ENCODE measurements around the gene COX4I1.

DNA sequence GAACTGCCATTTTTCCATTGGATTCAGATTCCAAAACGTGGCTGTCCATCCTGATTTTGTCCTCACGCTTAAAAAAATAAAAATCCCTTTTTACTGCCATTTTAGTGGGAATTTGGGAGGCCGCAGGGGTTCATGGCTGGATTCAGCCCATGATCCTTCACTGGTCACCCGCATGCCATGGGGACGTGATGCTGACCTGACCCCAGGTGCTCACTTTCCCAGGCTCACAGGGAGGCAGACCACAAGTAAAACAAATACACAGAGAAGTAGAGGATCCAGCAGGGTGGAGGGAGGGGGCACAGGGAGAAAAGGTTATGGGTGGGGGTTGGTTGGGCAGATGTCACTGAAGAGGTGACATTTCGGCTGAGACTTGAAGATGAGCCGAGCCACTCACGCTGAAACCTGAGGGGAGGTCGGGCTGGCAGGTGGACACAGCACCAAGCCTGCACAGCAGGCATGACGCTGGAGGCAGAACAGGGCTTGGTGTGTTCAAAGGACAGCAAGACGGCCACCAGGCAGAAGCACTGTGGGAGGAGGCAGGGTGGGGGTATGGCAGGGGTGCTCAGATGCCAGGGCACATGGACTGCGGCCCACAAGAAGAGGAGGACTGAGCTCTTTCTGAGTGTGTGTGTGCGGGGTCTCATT, 10.7 kb downstream of the COX4I1 start:
- no peak for TF ChIP-seq CEBPB (IDR thresholded peaks at IDR 0.05; ENCODE audit: low read depth, low read length)
- no peak for TF ChIP-seq POLR2A (IDR thresholded peaks at IDR 0.05; ENCODE audit: control extremely low read depth in 1 of 2, low read depth in 2 of 2, low read length in 2 of 2)
- TF ChIP-seq, protein P1, sequence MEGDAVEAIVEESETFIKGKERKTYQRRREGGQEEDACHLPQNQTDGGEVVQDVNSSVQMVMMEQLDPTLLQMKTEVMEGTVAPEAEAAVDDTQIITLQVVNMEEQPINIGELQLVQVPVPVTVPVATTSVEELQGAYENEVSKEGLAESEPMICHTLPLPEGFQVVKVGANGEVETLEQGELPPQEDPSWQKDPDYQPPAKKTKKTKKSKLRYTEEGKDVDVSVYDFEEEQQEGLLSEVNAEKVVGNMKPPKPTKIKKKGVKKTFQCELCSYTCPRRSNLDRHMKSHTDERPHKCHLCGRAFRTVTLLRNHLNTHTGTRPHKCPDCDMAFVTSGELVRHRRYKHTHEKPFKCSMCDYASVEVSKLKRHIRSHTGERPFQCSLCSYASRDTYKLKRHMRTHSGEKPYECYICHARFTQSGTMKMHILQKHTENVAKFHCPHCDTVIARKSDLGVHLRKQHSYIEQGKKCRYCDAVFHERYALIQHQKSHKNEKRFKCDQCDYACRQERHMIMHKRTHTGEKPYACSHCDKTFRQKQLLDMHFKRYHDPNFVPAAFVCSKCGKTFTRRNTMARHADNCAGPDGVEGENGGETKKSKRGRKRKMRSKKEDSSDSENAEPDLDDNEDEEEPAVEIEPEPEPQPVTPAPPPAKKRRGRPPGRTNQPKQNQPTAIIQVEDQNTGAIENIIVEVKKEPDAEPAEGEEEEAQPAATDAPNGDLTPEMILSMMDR (IDR thresholded peaks at IDR 0.05; ENCODE audit: control extremely low read depth in 1 of 3, insufficient read depth in 1 of 3, low read depth in 1 of 3, low read length in 3 of 3), result no peak
- no peak for TF ChIP-seq CHD2 (IDR thresholded peaks at IDR 0.05; ENCODE audit: low read length)
- TF ChIP-seq POLR2AphosphoS5 (IDR thresholded peaks at IDR 0.05; ENCODE audit: low read depth, low read length), result no peak
- no peak for TF ChIP-seq NRF1 (IDR thresholded peaks at IDR 0.05; ENCODE audit: low read depth, low read length)
- no peak for TF ChIP-seq SIN3A (conservative IDR thresholded peaks at IDR 0.05 in 1 of 2, IDR thresholded peaks at IDR 0.05 in 1 of 2; ENCODE audit: low read depth in 1 of 2, low read length in 2 of 2)
- TF ChIP-seq FOSL1 (IDR thresholded peaks at IDR 0.05; ENCODE audit: insufficient read depth, low read depth, low read length), result no peak
